Germinal center (tissue), 1 donor: ENCODE results near the gene TSPAN11.

ENCODE experiments used
- DNase-seq: peaks from one replicate; pipeline ENCODE4 v3.0.0; 2012; ENCODE audit warnings: mixed read lengths, low spot score

TSPAN11 gene

DNA sequence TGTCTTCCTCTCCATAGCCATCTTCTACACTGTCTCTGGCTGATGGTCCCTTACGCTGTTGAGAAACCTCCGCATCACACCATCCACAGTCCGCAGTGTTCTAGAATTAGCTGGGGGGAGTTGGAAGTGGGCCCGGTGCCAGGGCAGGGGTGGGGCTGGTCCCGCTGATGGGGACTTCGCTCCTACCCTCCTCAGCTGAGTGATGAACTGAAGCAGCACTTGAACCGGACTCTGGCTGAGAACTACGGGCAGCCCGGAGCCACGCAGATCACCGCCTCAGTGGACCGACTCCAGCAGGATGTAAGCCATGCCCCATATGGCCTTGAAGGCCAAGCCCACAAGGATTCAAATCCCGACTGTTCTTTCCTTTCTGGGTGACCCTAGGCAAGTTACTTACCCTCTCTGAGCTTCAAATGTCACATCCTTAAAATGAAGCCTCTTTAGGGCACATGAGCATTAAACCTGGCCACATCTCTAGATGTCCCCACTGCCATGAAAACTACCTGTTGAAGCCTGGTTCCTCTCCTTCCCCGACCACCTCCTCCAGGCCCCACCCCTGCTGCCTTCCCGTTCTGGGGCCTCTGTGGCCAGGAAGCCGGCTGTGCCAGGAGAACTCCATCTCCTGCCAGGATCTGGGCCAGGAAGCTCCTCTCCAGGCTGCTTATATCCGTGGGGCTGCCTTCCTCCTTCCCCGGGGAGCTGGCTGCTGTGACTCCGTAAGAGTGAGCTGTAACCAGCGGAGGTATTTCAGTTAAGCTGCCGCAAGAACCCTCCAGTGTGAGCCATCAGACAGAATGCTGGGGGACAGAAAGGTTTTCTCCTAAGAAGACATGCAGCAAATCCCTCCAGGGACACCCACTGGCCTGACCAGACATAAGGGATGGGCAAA is 53.1 kb downstream of the TSPAN11 start:
- DNase-seq, result no peak

DNA sequence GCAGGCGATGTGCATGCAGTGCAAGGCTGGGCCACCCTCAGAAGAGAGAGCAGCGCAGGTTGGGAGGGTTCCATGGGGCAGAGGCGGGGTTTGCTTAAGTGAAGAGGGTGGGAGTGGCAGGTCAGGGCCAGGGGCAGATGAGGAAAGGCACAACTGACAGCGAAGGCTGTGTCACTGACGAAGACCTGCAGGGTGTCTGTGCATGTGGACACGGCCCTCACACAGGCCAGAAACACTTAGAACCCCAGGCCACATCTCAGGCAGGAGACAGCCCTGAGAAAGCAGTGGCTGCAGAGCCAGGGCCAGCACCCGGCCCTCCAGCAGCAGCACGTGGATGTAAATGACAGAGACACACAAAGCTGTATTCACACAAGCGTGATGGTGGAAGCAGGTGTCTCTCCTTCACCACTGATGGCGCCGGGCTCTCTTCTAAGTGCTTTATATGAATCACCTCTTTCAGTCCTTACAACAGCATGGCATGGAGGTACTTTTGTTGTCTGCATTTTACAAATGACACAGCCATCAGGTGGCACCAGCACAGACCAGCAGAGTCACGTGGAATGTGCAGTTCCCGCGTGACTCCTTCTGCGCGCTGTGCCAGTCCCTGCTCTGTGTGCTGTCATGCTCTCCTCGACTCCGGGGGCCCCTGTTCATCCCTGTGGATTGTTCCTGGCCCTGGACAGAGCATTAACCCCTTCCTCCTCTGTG is 54.6 kb downstream of the TSPAN11 start:
- no peak for DNase-seq

DNA sequence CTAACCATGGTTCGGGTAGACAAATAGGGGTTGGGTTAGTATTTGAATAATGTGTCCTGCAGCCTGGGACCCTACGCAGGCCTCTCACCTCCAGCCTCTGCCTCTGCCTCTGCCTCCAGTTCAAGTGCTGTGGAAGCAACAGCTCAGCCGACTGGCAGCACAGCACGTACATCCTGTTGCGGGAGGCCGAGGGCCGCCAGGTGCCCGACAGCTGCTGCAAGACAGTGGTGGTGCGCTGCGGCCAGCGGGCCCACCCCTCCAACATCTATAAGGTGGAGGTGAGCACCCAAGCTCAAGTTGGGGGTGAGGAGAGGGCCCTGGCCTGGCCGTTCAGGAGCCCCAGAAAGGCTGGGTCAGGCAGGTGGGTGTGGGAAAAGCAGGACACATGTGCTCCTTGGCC is 55.9 kb downstream of the TSPAN11 start:
- DNase-seq, result no peak

DNA sequence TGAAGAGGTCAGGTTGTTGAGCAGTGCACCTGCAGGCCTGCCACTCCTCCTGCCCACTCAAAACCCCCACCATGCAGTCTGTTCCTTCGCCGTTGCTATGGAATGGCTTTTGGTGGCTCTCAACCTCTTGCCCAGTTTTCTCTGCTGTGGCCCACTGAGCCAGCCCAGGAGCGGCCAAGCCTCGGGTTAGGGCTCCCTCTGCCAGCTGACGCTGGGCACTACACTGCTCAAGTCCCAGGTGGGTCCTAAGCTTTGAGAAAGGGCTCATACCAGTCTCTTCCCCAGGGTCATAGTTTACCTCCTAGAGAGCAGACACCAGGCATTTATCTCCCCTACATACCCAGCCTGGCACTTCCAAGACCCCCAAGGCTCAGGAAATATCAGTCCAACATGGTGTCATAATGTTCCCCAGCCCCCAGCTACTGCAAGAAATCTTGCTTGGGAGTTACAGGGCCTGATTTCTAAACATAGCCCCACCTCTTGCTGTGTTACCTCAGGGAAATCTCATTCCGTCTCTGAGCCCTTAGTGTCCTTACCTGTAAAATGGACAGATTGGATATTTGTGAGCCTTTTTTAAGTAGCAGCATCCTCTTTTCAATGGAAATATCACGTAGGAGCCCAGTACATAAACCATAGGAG is 59.4 kb downstream of the TSPAN11 start:
- peak; percentile 58 for DNase-seq

DNA sequence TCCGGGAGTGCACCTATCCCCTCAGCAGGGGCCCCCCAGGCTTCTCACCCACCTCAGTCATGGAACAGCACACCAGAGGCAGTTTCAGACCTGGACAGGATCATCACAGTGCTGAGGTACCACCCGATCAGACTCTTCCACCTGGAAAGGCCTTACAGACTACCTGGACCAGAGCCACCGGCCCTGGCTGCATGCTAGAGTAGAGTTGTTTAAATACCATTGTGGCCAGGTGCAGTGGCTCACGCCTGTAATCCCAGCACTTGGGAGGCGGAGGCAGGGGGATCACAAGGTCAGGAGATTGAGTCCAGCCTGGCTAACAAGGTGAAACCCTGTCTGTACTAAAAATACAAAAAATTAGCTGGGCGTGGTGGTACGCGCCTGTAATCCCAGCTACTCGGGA is 61.5 kb downstream of the TSPAN11 start:
- no peak for DNase-seq

- DNase-seq, result no peak
Observed at GRCh38 chr12:30988646-30989286, 62.2 kb downstream of the TSPAN11 start.

- DNase-seq, result peak; percentile 25
Observed at GRCh38 chr12:30989754-30990153, 63.2 kb downstream of the TSPAN11 start.

DNA sequence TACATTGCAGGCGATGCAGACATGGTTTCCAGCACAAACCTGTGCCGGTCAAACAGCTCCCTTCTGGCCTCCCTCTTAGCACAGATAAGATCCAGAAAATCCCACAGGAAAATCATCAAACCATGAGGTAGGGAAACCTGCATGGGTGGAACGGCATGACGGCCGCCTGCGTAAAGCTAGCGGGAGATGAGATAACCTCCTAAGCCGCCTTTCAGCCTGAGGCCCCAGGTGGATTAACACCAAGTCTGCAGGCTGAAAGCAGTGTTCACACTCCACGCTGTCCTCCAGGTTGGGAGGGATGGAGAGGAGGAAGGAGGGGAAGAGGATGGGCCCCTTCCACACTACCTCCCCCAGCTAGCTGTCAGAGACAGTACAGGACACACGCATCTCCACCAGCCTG is 63.8 kb downstream of the TSPAN11 start:
- no peak for DNase-seq

DNA sequence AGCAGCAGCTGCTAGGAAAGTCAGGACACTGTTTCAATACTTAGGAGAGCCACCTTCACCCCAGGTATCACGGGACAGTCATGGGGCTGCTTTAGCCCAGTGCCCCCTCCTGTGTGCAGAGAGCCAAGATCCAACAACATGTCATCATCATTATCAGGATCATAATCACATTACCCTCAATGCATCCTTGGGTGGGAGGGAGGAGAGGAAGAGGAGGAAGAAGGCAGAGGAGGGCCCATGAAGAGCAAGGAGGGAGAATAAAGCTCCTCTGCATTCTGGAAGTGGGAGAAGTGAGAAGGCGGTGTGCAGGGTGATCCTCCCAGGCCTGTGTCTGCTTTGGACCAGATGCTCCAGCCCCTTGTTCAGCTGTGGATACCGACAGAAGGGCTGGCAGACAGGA is 64.2 kb downstream of the TSPAN11 start:
- no peak for DNase-seq

DNA sequence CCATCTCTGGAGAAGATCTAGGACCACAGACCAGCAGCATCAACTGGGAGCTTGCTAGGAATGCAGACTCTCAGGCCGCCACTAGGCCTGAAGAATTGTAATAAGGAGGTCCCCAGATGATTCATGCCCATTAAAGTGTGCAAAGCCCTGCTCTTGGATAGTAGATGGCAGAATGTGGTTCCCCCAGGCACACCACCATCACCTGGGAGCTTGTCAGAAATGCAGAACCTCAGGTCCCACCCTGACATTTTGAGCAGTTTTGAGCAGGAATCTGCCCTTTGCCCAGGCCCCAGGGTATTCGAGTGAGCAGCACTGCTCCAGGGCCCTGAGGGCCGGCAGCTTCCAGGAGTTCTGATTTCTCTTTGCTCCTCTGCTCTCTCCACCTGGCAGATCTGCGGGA is 64.9 kb downstream of the TSPAN11 start:
- DNase-seq, result no peak

GRCh38 chr12:30992381-30992780 is 65.8 kb downstream of the TSPAN11 start:
- no peak for DNase-seq

DNA sequence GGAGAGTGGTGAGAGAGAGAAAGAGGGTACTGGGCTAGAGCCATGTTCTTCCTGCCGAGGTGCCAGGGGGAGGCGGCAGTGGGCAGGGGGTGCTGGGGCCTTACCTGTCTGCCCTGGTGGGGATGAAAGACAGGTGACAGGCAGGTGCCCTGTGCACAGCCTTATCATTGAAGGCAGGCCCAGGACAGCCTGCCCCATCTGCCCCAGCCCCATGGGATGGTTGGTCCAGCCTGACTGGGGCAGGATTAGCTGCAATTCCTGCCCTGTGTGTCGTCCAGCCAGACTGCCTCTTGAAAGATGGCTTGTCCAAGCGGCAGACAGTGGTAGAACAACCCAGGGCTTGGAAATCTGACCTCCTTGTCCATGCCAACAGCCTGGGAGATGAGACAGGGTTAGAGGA is 67.2 kb downstream of the TSPAN11 start:
- DNase-seq, result no peak

DNA sequence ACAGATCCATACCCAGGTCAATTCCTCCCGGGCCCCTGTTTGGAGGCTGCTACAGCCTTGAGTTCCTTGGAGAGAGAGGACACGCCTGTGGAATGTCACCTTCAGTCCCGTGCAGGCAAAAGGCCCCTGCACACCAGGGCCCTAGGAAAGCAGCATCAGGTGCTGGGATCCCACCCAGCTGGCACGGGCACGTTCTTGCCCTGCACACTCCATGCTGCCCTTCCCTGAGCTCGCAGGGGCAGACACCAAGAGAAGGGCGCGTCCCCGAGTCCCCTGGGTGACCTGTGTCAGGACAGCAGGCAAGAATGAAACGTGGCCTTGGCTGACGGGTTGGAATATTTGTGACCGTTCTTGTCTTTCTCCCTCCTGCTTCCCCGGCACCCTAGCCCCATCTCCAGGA is 67.7 kb downstream of the TSPAN11 start:
- DNase-seq, result no peak

DNA sequence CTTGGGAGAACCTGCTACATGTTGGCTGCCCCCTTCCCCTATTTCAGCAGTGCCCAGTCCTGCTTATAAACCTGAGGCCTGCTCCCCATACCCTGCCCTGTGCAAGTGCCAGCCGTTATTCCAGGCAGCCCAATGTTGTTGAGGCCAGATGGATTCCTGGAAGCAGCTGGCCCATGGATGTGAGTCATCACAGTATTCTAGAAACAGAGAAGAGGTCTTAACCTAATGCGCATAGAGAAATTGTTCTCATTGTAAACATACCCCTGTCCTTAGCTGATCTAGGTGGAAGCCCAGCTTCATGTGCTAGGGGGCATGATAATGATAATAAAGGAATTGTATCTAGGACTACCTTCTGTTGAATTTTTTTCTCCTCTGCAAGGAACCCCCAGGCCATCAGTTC is 69.7 kb downstream of the TSPAN11 start:
- no peak for DNase-seq

- DNase-seq, result no peak
Observed at GRCh38 chr12:30996752-30997151, 70.2 kb downstream of the TSPAN11 start.

GRCh38 chr12:30997685-30998440 is 71.3 kb downstream of the TSPAN11 start:
- DNase-seq, result no peak

DNA sequence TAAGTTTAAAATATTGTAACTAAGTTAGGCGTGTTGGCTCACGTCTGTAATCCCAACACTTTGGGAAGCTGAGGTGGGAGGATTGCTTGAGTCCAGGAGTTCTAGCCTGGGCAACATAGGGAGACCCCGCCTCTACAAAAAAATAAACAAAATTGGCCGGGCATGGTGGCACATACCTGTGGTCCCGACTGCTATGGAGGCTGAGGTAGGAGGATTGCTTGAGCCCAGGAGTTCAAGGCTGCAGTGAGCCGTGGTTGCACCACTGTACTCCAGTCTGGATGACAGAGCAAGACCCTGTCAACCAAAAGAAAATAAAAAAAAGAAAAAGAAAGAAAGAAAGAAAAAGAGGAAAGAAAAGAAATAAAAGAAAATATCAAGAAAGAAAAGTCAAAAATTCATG is 72.5 kb downstream of the TSPAN11 start:
- DNase-seq, result no peak

DNA sequence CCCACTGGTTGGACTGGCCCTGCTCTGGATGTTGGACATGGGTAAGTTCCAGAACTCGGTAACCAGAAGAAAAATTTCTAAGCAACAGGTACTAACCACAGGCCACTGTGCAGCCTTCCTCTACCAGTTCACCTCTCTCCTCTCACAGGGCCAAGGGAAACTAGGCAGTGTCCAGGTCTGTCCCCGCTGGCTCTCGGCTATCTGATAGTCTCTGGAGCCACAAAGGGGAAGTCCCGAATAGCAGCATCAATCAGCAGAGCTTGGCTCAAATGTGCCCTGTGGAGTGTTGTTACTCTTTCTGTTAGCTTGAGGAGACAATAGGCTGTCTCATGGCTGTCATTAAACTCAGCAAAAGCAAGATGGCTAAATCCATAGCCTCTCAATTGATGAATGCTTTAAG is 73.2 kb downstream of the TSPAN11 start:
- no peak for DNase-seq

GRCh38 chr12:31000751-31001150 is 74.2 kb downstream of the TSPAN11 start:
- no peak for DNase-seq

DNA sequence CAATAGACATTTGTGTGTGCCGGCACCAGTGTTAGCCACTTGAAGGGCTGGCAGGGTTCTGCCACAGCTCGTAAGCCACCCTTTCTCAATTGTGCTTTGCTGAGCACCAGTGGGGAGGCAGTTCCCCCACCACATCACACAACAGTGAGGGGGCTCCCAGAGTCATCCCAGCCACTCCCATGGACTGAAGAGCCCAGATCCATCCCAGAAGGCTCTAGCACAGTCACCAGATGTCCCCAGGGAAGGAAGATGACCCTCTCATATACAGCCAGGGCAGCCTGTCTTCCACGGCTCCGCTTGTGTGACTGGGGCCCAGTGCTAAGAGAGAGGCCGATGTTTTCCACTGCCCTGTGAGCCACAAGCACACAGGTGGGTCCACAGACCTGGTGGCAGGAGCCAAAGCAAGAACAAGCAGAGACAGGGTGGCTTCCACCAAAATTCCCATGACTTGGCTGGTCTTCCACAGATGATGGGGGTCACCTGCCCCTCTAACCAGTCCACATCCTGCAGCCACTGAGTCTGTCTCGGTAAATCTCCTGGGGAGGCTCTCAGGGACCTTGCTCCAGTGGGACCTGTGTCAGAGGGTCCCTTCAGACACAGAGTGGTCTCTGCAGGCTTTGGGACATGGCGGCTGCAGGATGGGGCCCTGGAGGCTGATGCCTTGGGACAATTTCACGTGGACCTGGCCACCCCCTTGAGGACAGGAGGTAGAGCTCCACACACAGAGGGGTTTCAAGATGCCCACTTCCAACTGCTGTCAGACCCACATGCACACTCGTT is 75.2 kb downstream of the TSPAN11 start:
- no peak for DNase-seq

DNA sequence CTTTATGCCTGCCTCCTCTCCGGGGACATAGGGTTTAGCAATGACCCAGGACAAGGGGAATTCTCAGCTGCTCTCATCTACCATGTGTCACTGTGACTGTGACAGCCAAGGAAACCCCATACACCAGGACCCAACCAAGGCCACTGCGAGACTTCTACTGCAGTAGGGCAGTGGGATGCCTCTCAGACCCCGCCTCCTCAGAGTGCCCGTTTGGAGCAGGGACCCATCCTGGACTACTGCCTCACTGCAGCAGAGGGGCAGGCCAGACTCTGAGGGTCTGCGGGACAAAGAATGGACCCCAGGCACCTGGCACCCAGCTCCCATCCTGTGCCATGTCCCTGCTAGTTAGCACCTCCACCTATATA is 75.8 kb downstream of the TSPAN11 start:
- no peak for DNase-seq
